Mesendoderm (in vitro differentiated cells): ENCODE data around the gene PTPN18. TPM values are rescaled to one million over a fixed set of nuclear protein-coding genes. Genes with fewer than 3 reads are reported as not detected.
"Not testable (repeated sequence)": the region's sequence is repeated elsewhere in the genome, so short reads cannot be mapped to it uniquely, and the experiment has no call there.

ENCODE experiments used
- DNase-seq: peaks from one replicate; pipeline ENCODE4 v3.0.0; 2013
- H2AK5ac ChIP-seq: 2 replicates; pipeline ENCODE4 v1.6.1; 2013; ENCODE audit warnings: low read length, inconsistent platforms
- H2BK120ac ChIP-seq: 2 replicates; pipeline ENCODE4 v1.6.1; 2013; ENCODE audit warnings: low read depth, mild to moderate bottlenecking, low read length, moderate library complexity, mixed read lengths
- H2BK15ac ChIP-seq: replicated peaks from 2 replicates; pipeline ENCODE4 v1.6.1; 2013; ENCODE audit warnings: low read depth, mild to moderate bottlenecking, moderate library complexity
- H2BK5ac ChIP-seq: 2 replicates; pipeline ENCODE4 v1.6.1; 2013; ENCODE audit warnings: low read length, inconsistent platforms
- H3K18ac ChIP-seq: 2 replicates; pipeline ENCODE4 v1.6.1; 2013; ENCODE audit warnings: mild to moderate bottlenecking, low read length, mixed read lengths
- H3K23ac ChIP-seq: one replicate; pipeline ENCODE4 v1.6.1; 2013; ENCODE audit warnings: low read length
- H3K27ac ChIP-seq: 2 replicates; pipeline ENCODE4 v1.5.1; 2013; ENCODE audit warnings: low read depth, mild to moderate bottlenecking, inconsistent platforms, low read length, moderate library complexity
- H3K27me3 ChIP-seq: 2 replicates; pipeline ENCODE4 v1.6.1; 2013; ENCODE audit warnings: low read length, control low read depth, mild to moderate bottlenecking, inconsistent platforms; ENCODE audit not compliant: insufficient read depth, poor library complexity
- H3K36me3 ChIP-seq: 2 replicates; pipeline ENCODE4 v1.6.1; 2013; ENCODE audit warnings: low read length, inconsistent platforms; ENCODE audit not compliant: control insufficient read depth, insufficient read depth
- H3K4ac ChIP-seq: one replicate; pipeline ENCODE4 v1.6.1; 2013; ENCODE audit warnings: low read depth, mild to moderate bottlenecking, low read length, moderate library complexity
- H3K4me1 ChIP-seq: 2 replicates; pipeline ENCODE4 v1.6.1; 2013; ENCODE audit warnings: low read depth, low read length, inconsistent platforms; ENCODE audit not compliant: control insufficient read depth
- H3K4me2 ChIP-seq: 2 replicates; pipeline ENCODE4 v1.6.1; 2013; ENCODE audit warnings: low read length
- H3K4me3 ChIP-seq: 2 replicates; pipeline ENCODE4 v1.5.1; 2013; ENCODE audit warnings: mild to moderate bottlenecking, low read length
- H3K56ac ChIP-seq: one replicate; pipeline ENCODE4 v1.6.1; 2013; ENCODE audit warnings: low read length
- H3K79me1 ChIP-seq: 2 replicates; pipeline ENCODE4 v1.6.1; 2013; ENCODE audit warnings: low read length, inconsistent platforms
- H3K79me2 ChIP-seq: 2 replicates; pipeline ENCODE4 v1.6.1; 2013; ENCODE audit warnings: mild to moderate bottlenecking, low read length; ENCODE audit not compliant: control insufficient read depth, insufficient read depth
- H3K9ac ChIP-seq: 2 replicates; pipeline ENCODE4 v1.6.1; 2013; ENCODE audit warnings: low read length, inconsistent platforms
- H4K5ac ChIP-seq: one replicate; pipeline ENCODE4 v1.6.1; 2013; ENCODE audit warnings: low read length
- H4K8ac ChIP-seq: one replicate; pipeline ENCODE4 v1.6.1; 2013; ENCODE audit warnings: low read depth, mild to moderate bottlenecking, control low read depth, low read length, moderate library complexity
- WGBS: extraction: QIAGEN DNeasy Blood & Tissue Kit; methylation state at CpG from one replicate; pipeline ENCODE4 v1.1.7; 2013; ENCODE audit warnings: low lambda C conversion rate, missing lambda C conversion rate; ENCODE audit not compliant: insufficient coverage; ENCODE audit errors: extremely low coverage; 5-methylcytosine and 5-hydroxymethylcytosine counted together
- small RNA-seq: library from polyadenylated mRNA; stranded (forward); fragments of <200 nt; extraction: miRNeasy Mini kit (QIAGEN cat#:217004); gene quantifications from one replicate; pipeline ENCODE3, GENCODE V24; 2013; ENCODE audit not compliant: insufficient read depth

The PTPN18 gene

GRCh38 chr2:130418845-130419244 lies 63.0 kb downstream of the PTPN18 start:
- not testable (repeated sequence) for H2BK15ac ChIP-seq, H3K4me3 ChIP-seq, H3K18ac ChIP-seq, H4K5ac ChIP-seq, H4K8ac ChIP-seq, H3K27me3 ChIP-seq, H2BK120ac ChIP-seq, H3K79me1 ChIP-seq, H3K36me3 ChIP-seq, H3K9ac ChIP-seq, H3K4me2 ChIP-seq, H3K23ac ChIP-seq, H3K4ac ChIP-seq, H2AK5ac ChIP-seq, H3K27ac ChIP-seq, H3K56ac ChIP-seq, H3K4me1 ChIP-seq, H3K79me2 ChIP-seq, H2BK5ac ChIP-seq
- DNase-seq = peak; percentile 79
- no CpG with 5 or more reads among the region's 1 CpG for WGBS

Small RNA genes within 50 kb of the gene (small RNA-seq; reads per million reads assigned to genes)
- not detected for gene AC132479.1
